ENCODE results near the gene DAD1. TPM values are rescaled to one million over a fixed set of nuclear protein-coding genes. Genes with fewer than 3 reads are reported as not detected.
"Not testable (repeated sequence)": the region's sequence is repeated elsewhere in the genome, so short reads cannot be mapped to it uniquely, and the experiment has no call there.

DAD1 gene
- polyA plus RNA-seq, 1 donor = 111 TPM

GRCh38 chr14:22552001-22552826 is 36.8 kb downstream of the DAD1 start:
- no peak for DNase-seq (ENCODE audit: low read depth)

DNA sequence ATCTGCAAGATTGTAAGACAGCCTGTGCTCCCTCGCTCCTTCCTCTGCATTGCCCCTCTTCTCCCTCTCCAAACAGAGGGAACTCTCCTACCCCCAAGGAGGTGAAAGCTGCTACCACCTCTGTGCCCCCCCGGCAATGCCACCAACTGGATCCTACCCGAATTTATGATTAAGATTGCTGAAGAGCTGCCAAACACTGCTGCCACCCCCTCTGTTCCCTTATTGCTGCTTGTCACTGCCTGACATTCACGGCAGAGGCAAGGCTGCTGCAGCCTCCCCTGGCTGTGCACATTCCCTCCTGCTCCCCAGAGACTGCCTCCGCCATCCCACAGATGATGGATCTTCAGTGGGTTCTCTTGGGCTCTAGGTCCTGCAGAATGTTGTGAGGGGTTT is 37.4 kb downstream of the DAD1 start:
- DNase-seq (ENCODE audit: low read depth) = no peak

GRCh38 chr14:22549981-22550673 is 38.9 kb downstream of the DAD1 start:
- no peak for DNase-seq (ENCODE audit: low read depth)

- no peak for DNase-seq (ENCODE audit: low read depth)
Observed at GRCh38 chr14:22549324-22549962, 39.6 kb downstream of the DAD1 start.

DNA sequence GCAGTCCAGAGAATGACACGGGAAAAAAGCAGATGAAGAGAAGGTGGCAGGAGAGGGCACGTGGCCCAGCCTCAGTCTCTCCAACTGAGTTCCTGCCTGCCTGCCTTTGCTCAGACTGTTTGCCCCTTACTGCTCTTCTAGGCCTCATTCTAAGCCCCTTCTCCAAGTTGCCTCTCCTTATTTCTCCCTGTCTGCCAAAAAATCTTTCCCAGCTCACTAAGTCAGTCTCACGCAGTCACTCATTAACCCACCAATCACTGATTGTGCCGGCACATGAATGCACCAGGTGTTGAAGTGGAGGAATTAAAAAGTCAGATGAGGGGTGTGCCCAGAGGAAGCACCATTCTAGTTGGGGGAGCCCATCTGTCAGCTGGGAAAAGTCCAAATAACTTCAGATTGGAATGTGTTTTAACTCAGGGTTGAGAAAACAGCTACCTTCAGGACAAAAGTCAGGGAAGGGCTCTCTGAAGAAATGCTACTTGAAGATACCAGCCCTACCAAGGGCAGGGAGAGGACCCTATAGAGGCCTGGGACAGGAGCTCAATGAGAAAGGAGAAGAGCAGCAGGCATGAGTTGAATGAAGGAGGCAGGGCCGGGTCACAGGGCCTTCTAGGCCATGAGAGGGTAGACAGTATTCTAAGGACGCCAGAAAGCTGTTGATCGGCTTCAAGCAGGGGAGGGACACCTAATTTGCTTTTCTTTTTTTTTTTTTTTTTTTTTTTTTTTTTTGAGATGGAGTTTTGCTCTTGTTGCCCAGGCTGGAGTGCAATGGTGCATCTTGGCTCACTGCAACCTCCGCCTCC is 40.9 kb downstream of the DAD1 start:
- no peak for DNase-seq (ENCODE audit: low read depth)

DNA sequence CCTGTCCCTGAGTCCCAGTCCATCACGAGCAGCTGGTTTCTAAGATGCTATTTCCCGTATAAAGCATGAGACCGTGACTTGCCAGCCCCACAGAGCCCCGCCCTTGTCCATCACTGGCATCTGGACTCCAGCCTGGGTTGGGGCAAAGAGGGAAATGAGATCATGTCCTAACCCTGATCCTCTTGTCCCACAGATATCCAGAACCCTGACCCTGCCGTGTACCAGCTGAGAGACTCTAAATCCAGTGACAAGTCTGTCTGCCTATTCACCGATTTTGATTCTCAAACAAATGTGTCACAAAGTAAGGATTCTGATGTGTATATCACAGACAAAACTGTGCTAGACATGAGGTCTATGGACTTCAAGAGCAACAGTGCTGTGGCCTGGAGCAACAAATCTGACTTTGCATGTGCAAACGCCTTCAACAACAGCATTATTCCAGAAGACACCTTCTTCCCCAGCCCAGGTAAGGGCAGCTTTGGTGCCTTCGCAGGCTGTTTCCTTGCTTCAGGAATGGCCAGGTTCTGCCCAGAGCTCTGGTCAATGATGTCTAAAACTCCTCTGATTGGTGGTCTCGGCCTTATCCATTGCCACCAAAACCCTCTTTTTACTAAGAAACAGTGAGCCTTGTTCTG is 41.6 kb downstream of the DAD1 start:
- DNase-seq (ENCODE audit: low read depth) = no peak

GRCh38 chr14:22546722-22547071 is 42.3 kb downstream of the DAD1 start:
- DNase-seq (ENCODE audit: low read depth) = no peak

DNA sequence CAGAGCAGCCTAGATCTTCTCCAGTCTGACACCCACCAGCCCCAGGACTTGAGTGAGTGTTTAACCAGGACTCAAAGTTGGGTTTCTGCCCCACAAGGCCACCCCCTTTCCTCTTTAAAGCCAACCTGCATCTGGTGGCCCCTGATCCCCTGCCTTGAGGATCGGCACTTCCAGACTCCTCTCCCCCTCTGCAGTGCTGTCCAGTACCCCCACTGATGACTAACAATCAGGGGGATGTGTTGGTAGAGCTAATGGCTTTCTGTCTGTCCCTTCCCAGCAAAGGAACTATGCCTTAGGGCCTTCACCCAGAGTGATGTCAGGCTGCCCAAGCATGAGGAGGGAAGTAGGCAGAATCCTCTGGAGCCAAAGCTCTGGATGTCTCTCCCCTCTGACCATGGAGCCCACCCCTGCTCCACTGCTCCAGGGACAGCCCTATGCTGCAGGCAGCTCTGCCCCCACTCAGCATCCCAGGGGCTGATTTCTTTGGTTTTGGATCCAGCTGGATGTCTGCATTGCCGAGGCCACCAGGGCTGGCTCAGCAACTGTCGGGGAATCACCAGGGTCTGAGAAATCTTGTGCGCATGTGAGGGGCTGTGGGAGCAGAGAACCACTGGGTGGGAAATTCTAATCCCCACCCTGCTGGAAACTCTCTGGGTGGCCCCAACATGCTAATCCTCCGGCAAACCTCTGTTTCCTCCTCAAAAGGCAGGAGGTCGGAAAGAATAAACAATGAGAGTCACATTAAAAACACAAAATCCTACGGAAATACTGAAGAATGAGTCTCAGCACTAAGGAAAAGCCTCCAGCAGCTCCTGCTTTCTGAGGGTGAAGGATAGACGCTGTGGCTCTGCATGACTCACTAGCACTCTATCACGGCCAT is 42.9 kb downstream of the DAD1 start:
- DNase-seq (ENCODE audit: low read depth) = no peak

DNA sequence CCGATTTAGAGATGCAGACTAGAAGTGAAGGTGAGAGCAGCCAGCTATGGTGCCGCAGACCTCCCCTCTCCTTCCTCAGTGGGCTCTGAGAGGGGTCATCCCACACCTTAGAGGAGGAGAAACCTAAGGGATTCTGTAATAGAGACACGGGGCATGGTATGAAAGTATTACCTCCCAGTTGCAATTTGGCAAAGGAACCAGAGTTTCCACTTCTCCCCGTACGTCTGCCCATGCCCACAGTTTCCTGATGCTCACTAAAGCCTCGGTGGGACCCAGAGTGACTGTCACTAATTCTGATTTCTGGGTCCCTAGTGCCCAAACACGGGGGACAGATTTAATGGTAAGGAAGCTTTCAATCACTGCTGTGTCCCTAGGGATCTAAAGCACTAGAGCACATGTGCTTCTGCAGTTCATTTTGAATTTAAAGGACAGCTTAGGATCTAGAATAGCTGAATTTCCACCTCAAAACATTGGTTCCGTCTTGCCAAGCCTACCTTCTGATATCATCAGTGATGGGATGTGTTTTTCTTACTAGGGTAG is 44.1 kb downstream of the DAD1 start:
- DNase-seq (ENCODE audit: low read depth) = no peak

GRCh38 chr14:22544406-22544805 is 44.6 kb downstream of the DAD1 start:
- DNase-seq (ENCODE audit: low read depth) = no peak

GRCh38 chr14:22543570-22544357 is 45.3 kb downstream of the DAD1 start:
- not testable (repeated sequence) for DNase-seq (ENCODE audit: low read depth)

- no peak for DNase-seq (ENCODE audit: low read depth)
Observed at GRCh38 chr14:22542360-22542759, 46.7 kb downstream of the DAD1 start.

DNA sequence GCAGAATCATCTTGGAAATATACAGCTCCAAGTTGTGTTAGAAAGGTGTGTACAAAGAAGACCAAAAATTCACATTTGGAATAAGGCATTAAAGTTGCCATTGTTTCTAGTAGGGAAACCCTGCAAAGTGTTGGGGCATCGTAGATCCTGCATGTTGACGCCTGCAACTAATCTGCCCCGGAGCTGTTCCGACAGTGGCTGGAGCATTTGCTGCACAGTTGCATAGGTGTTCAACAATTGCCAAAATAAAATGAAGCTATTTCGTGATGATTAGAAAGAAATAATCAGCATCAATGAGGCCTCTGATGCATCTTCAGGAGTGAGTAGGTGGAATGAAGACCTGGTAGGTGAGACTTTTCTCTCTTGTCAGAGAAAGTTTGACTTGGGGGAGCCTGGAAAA is 47.3 kb downstream of the DAD1 start:
- no peak for DNase-seq (ENCODE audit: low read depth)

GRCh38 chr14:22540811-22541360 is 48.1 kb downstream of the DAD1 start:
- DNase-seq (ENCODE audit: low read depth) = no peak

DNA sequence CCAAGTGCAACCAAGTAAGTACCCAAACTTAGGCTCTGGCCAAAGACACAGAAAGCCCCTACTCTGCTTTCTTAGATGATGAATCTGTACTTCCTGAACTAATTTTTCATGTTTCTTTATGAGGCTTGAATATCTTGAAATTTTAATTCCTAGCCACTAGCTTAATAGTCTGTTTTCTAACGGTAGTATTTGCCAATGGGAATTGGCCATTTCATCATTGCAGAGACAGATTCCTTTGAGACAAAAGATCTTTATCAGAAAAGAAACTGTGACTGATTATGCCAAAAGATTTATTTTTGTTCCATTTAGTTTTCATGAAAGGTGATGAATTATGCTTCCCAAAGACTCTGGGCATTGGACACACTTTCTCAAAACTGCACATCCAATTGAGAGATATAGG is 48.7 kb downstream of the DAD1 start:
- no peak for DNase-seq (ENCODE audit: low read depth)

DNA sequence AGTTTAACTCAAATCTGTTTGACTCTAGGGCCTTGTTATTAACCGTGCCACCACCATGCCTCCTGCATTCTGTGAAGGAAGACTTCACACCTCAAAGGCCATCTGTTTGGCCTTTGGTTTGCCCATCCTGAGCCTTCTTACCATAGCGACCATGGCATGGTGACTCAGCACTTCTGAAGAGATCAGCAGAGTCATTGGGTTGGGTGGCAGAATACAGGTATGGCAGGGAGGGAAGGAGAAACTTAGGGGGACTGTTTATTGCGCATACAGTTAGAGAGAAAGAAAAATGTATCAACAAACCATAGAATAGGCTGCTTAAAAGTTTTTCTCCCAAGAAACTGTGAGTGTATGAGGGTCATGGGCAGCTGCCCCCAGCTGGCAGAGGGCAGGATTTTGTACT is 49.2 kb downstream of the DAD1 start:
- no peak for DNase-seq (ENCODE audit: low read depth)

GRCh38 chr14:22538671-22539228 is 50.3 kb downstream of the DAD1 start:
- DNase-seq (ENCODE audit: low read depth) = no peak

DNA sequence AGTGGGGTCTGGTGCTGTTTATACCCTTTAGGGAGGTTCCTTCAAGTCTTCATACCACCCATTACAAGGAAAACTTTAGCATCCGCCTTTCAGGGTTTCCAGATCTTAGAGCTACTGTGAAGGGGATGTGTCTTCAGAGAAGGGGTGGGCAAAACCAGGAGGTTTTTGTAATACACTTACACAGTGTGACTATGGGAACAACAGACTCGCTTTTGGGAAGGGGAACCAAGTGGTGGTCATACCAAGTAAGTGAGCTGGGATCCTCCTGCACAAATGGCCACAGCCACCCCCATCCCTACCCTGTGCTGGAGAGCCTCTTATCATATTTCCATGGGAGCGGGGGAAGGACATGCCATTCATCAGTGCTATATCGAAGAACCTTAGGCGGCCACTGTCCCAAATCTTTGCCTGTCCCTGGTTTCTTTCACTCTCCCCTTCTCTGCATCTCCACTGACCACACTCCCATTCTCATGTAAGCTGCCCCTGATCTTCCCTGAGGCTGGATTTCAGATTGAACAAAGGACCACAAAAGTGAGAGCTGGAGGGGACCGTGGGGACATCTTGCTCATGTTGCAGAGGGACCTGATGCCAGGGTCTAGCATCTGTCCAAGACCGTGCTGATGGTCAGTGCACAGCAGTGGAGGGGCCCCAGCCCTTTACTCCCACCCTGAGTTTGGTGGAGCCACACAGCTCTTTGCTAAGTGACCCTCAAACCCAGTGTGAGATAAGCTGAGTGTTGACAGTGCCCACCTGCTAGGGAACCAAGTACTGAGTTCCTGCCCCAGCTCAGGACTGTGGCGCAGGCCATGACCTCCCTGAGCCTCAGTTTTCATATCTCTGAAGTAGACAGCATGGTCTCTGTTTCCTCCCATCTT is 51.4 kb downstream of the DAD1 start:
- DNase-seq (ENCODE audit: low read depth) = no peak
